LNCAP (cell line): ENCODE data around the gene MCRS1.

ENCODE experiments used
- CTCF ChIP-seq: fragments of 450-650 bp; IDR thresholded peaks from 2 replicates; pipeline ENCODE4 v1.5.1; 2017; ENCODE audit warnings: mild to moderate bottlenecking

The MCRS1 gene

GRCh38 chr12:49535921-49536525 lies 31.9 kb downstream of the MCRS1 start:
- no peak for TF ChIP-seq CTCF

- no peak for TF ChIP-seq CTCF
Measured at GRCh38 chr12:49534731-49535278, 33.1 kb downstream of the MCRS1 start.

GRCh38 chr12:49533331-49533730 lies 34.6 kb downstream of the MCRS1 start:
- no peak for TF ChIP-seq CTCF

GRCh38 chr12:49531745-49532144 lies 36.2 kb downstream of the MCRS1 start:
- no peak for TF ChIP-seq CTCF

- TF ChIP-seq CTCF, result no peak
Measured at GRCh38 chr12:49529414-49529813, 38.5 kb downstream of the MCRS1 start.

GRCh38 chr12:49527361-49528130 lies 40.4 kb downstream of the MCRS1 start:
- TF ChIP-seq CTCF, result no peak

GRCh38 chr12:49525942-49526341 lies 42.0 kb downstream of the MCRS1 start:
- TF ChIP-seq CTCF, result no peak
